GM12878 (cell line): ENCODE data around the gene DEF6. TPM values are rescaled to one million over a fixed set of nuclear protein-coding genes. Genes with fewer than 3 reads are reported as not detected.
A peak's percentile ranks its signal among the peaks of the same experiment; 100 is the strongest.

Source experiments
- ATAC-seq: fragments of 200-7000 bp; cut with Tn5 transposase; 3 replicates; pipeline ENCODE4 v1.9.1; 2020; ENCODE audit warnings: mild to moderate bottlenecking, moderate library complexity
- BruUV-seq: library from RNA; stranded (reverse); fragments of 400-500 nt; replicated peaks from 2 replicates; lab custom pipeline; 2021; lab: Mats Ljungman, UMichigan
- CTCF ChIA-PET: fragments of 300-600 bp; sonication (Branson Sonifier 250); formaldehyde crosslinking; extraction: SDS; loops from one replicate; lab custom pipeline; 2021; ENCODE audit warnings: inconsistent platforms; lab: Yijun Ruan, JAX
- POLR2A ChIA-PET: fragments of 350-600 bp; formaldehyde crosslinking; extraction: SDS; loops from one replicate; lab custom pipeline; 2021; ENCODE audit warnings: inconsistent platforms; lab: Charles Lee
- RAD21 ChIA-PET: fragments of 300-600 bp; sonication (Branson Sonifier 250); formaldehyde crosslinking; loops from one replicate; lab custom pipeline; 2023; ENCODE audit warnings: antibody characterized with exemption; ENCODE audit not compliant: unreplicated experiment; lab: Charles Lee
- SMC1A ChIA-PET: fragments of 300-600 bp; sonication (Branson Sonifier 250); formaldehyde crosslinking; loops from one replicate; lab custom pipeline; 2023; ENCODE audit not compliant: unreplicated experiment, uncharacterized antibody; lab: Charles Lee
- DNase-seq: peaks from one replicate; pipeline ENCODE4 v3.0.0-alpha.2; 2011; ENCODE audit warnings: low read depth, low spot score
- FAIRE-seq: peaks from 3 replicates; lab custom pipeline; 2011; peaks lifted over from hg19 to GRCh38; lab: Jason Lieb, UNC
- H2AFZ ChIP-seq: 2 replicates; pipeline ENCODE4 v1.6.0; 2011; ENCODE audit warnings: low read depth, low read length, control low read depth; ENCODE audit not compliant: control insufficient read depth
- H3K27ac ChIP-seq: 2 replicates; pipeline ENCODE4 v1.5.1; 2011; ENCODE audit warnings: control low read depth; ENCODE audit not compliant: control insufficient read depth, insufficient read depth
- H3K27me3 ChIP-seq, 2 experiments: replicated peaks in 1 of 2; 2 replicates each; pipeline versions ENCODE4 v1.6.0 to v1.6.1; 2011; ENCODE audit warnings: low read length in 1 of 2; ENCODE audit not compliant: control insufficient read depth in 2 of 2, insufficient read depth in 2 of 2
- H3K36me3 ChIP-seq, 2 experiments: 2 replicates each; pipeline ENCODE4 v1.5.1; 2011; ENCODE audit warnings: low read length in 1 of 2; ENCODE audit not compliant: control insufficient read depth in 2 of 2, insufficient read depth in 2 of 2
- H3K4me1 ChIP-seq: 2 replicates; pipeline ENCODE4 v1.6.1; 2011; ENCODE audit warnings: mild to moderate bottlenecking, low read length, moderate library complexity, mixed read lengths; ENCODE audit not compliant: control insufficient read depth, insufficient read depth
- H3K4me2 ChIP-seq: 2 replicates; pipeline ENCODE4 v1.6.0; 2011; ENCODE audit warnings: control low read depth; ENCODE audit not compliant: control insufficient read depth, insufficient read depth
- H3K4me3 ChIP-seq: fragments of 200-600 bp; sonication (generic); 2 replicates; pipeline ENCODE4 v1.5.1; 2016
- H3K79me2 ChIP-seq: 2 replicates; pipeline ENCODE4 v1.6.0; 2011; ENCODE audit warnings: low read length; ENCODE audit not compliant: control insufficient read depth, insufficient read depth
- H3K9ac ChIP-seq: 2 replicates; pipeline ENCODE4 v1.8.0; 2011; ENCODE audit warnings: low read length, control low read depth, mixed read lengths; ENCODE audit not compliant: control insufficient read depth, insufficient read depth
- H3K9me3 ChIP-seq: replicated peaks from 3 replicates; pipeline ENCODE4 v1.5.1; 2011; ENCODE audit warnings: mild to moderate bottlenecking, low read length; ENCODE audit not compliant: control insufficient read depth, insufficient read depth
- H4K20me1 ChIP-seq: 2 replicates; pipeline ENCODE4 v1.6.0; 2011; ENCODE audit not compliant: control insufficient read depth, insufficient read depth
- ATF7 ChIP-seq: fragments of 450-650 bp; IDR thresholded peaks from 2 replicates; pipeline ENCODE4 v1.6.1; 2016; ENCODE audit warnings: low read depth, mild to moderate bottlenecking
- BHLHE40 ChIP-seq, 2 experiments: fragments of 450-650 bp in 1 of 2; IDR thresholded peaks; 2 replicates each; pipeline ENCODE4 v1.6.1; 2011 to 2017; ENCODE audit warnings: low read depth in 2 of 2, borderline replicate concordance in 1 of 2, improper control_type of control experiment in 1 of 2, low read length in 1 of 2, mild to moderate bottlenecking in 1 of 2
- HSF1 ChIP-seq: fragments of 150-350 bp; IDR thresholded peaks from 2 replicates; pipeline ENCODE4 v1.6.1; 2014; ENCODE audit warnings: mild to moderate bottlenecking, low read depth, low read length
- IKZF2 ChIP-seq, 2 experiments: fragments of 450-650 bp; IDR thresholded peaks; 2 replicates each; pipeline ENCODE4 v1.6.1; 2017; ENCODE audit warnings: mild to moderate bottlenecking in 2 of 2, moderate library complexity in 2 of 2
- JUNB ChIP-seq: IDR thresholded peaks from 2 replicates; pipeline ENCODE4 v1.6.1; 2016; ENCODE audit warnings: antibody characterized with exemption, mild to moderate bottlenecking
- NBN ChIP-seq: fragments of 450-650 bp; IDR thresholded peaks from 2 replicates; pipeline ENCODE4 v1.6.1; 2016
- PAX8 ChIP-seq: fragments of 450-650 bp; IDR thresholded peaks from 2 replicates; pipeline ENCODE4 v1.6.1; 2017; ENCODE audit warnings: mild to moderate bottlenecking, moderate library complexity
- STAT1 ChIP-seq: fragments of 450-650 bp; conservative IDR thresholded peaks from 2 replicates; pipeline ENCODE4 v1.6.1; 2014; ENCODE audit warnings: antibody characterized with exemption, mild to moderate bottlenecking
- USF1 ChIP-seq: IDR thresholded peaks from 2 replicates; pipeline ENCODE4 v1.6.1; 2011; ENCODE audit warnings: borderline replicate concordance, low read depth, mild to moderate bottlenecking, moderate library complexity, mixed read lengths, low read length; ENCODE audit not compliant: insufficient read depth; ENCODE audit errors: extremely low read length
- YBX1 ChIP-seq: fragments of 450-650 bp; IDR thresholded peaks from 2 replicates; pipeline ENCODE4 v1.6.1; 2016; ENCODE audit warnings: antibody characterized with exemption
- ZBTB11 ChIP-seq: fragments of 450-650 bp; formaldehyde crosslinking; IDR thresholded peaks from 2 replicates; pipeline ENCODE4 v1.5.0; 2022; ENCODE audit warnings: mild to moderate bottlenecking, missing genetic modification characterization
- ZBTB4 ChIP-seq: fragments of 450-650 bp; formaldehyde crosslinking; IDR thresholded peaks from 2 replicates; pipeline ENCODE4 v1.4.0; 2022; ENCODE audit warnings: mild to moderate bottlenecking, moderate library complexity
- WGBS: methylation state at CpG from one replicate; pipeline ENCODE4 v1.1.6; 2016; ENCODE audit warnings: low lambda C conversion rate; ENCODE audit not compliant: insufficient replicate concordance, insufficient coverage; ENCODE audit errors: missing lambda C conversion rate; 5-methylcytosine and 5-hydroxymethylcytosine counted together
- in situ Hi-C: fragments of 300-500 bp; cut with MboI; formaldehyde crosslinking; loops from 9 replicates; pipeline ENCODE4 v1.14.3; 2018; ENCODE audit warnings: mixed read lengths
- intact Hi-C: fragments of 100-400 bp; cut with micrococcal nuclease; formaldehyde crosslinking; loops from one replicate; pipeline ENCODE4 v1.14.2; 2022; ENCODE audit not compliant: unreplicated experiment
- polyA plus RNA-seq, 11 experiments: library from polyadenylated mRNA; depleted of rRNA in 4 of 11; unstranded in 6 of 11; stranded (reverse) in 5 of 11; fragments of >200 nt; fragmentation: Nextera tagmentation in 4 of 11; fragmentation: Illumina TruSeq in 1 of 11; extraction: Ambion mirVana in 4 of 11; extraction: Trizol in 1 of 11; gene quantifications; 1 replicate in 1 of 11; 2 replicates in 10 of 11; pipeline versions ENCODE4 v1.2.1 to v1.2.3, GENCODE V29; 2011 to 2016; ENCODE audit warnings: inconsistent platforms in 2 of 11, missing spikeins in 2 of 11, low read depth in 1 of 11
- total RNA-seq, 4 experiments: library from RNA; depleted of rRNA in 3 of 4; stranded (reverse); fragments of >200 nt in 3 of 4; fragmentation: Illumina TruSeq in 1 of 4; extraction: Trizol in 1 of 4; gene quantifications; 2 replicates each; pipeline versions ENCODE4 v1.2.1 to v1.2.3, GENCODE V29; 2013 to 2021

DEF6 gene
- total and polyA plus RNA-seq, 10 of the 15 experiments (the other 5 are each of a cell fraction or from before 2014, with no cell fraction given) = 3.3 to 69.5 (median 48.8) TPM

- H3K27me3 ChIP-seq = no peaks in the 10 kb centered on the region
- WGBS = 32% methylated on average over 13 of the region's 13 CpGs
- peak; percentile 8 for ATAC-seq
- SMC1A ChIA-PET = interaction anchor here (0.6 to 5.8 kb wide), 11 partner anchors 29 to 401 kb away, joined by 3 to 116 read pairs (median 4); partner anchors contain the start of genes DEF6, FANCE and RPL10A
- POLR2A ChIA-PET = interaction anchor here (0.5 to 1.3 kb wide), 7 partner anchors 20 to 396 kb away, joined by 3 to 4 read pairs (median 3); no protein-coding TSS in a partner anchor
- H3K4me2 ChIP-seq = peak overlapping the region; percentile 98
- H3K27ac ChIP-seq = peak overlapping the region; percentile 70
- H3K9ac ChIP-seq = peak overlapping the region; percentile 81
- H3K4me3 ChIP-seq = peak overlapping the region; percentile 84
- 0 out of 4 replicates have a peak, but pooled peaks cover 0 to 3% of the 10 kb centered on the region in 2 experiments for H3K36me3 ChIP-seq
- H4K20me1 ChIP-seq = no peaks in the 10 kb centered on the region
- intact Hi-C loops = loop anchor here (2.0 to 10.0 kb wide), 2 partner anchors 60 to 392 kb away; partner anchors contain the start of gene ARMC12
- in situ Hi-C loops = loop anchor here (5.0 kb wide), 1 partner anchor 109 kb away; the partner anchor contains the start of gene FANCE
- TSS peak; percentile 64 for BruUV-seq
- no peaks in the 10 kb centered on the region for H3K9me3 ChIP-seq
- no peak for DNase-seq
- RAD21 ChIA-PET = interaction anchor here (0.6 to 5.8 kb wide), 12 partner anchors 44 to 378 kb away, joined by 3 to 125 read pairs (median 4); partner anchors contain the start of genes DEF6, FANCE and RPL10A
- peak overlapping the region; percentile 71 for H2AFZ ChIP-seq
- H3K79me2 ChIP-seq = peaks cover 34% of the 10 kb centered on the region
- peaks cover 4% of the 10 kb centered on the region for H3K4me1 ChIP-seq
- FAIRE-seq = peak; percentile 49
- CTCF ChIA-PET = interaction anchor here (0.7 to 6.8 kb wide), 12 partner anchors 9 to 134 kb away, joined by 3 to 177 read pairs (median 4); partner anchors contain the start of genes DEF6, FANCE, RPL10A and ZNF76
- TF ChIP-seq PAX8 = no peak
- TF ChIP-seq ATF7 = no peak
- TF ChIP-seq NBN = 0 out of 2 replicates have a peak, but pooled peaks have one; percentile 12
- TF ChIP-seq ZBTB11 = no peak
- TF ChIP-seq USF1 = no peak
- TF ChIP-seq YBX1 = 0 out of 2 replicates have a peak, but pooled peaks have one; percentile 8
- peak in 1 of 2 experiments; percentile 25 for TF ChIP-seq IKZF2 (IDR thresholded peaks at IDR 0.05)
- TF ChIP-seq HSF1 = no peak
- no peak for TF ChIP-seq STAT1
- no peak for TF ChIP-seq JUNB
- no peak for TF ChIP-seq ZBTB4 (CRISPR knock-in tag)
- TF ChIP-seq BHLHE40 (IDR thresholded peaks at IDR 0.05; ENCODE audit: borderline replicate concordance in 1 of 2, low read depth in 2 of 2, low read length in 1 of 2) = no peak
These were observed 45.6 kb downstream of the DEF6 start for GRCh38 chr6:35343092-35343834.
